NOMO-1 treated with DMSO at 0.1 percent for 48 hours (cell line): Measurements from ENCODE around the gene RXRB.
"Not testable (repeated sequence)": the region's sequence is repeated elsewhere in the genome, so short reads cannot be mapped to it uniquely, and the experiment has no call there.

ENCODE experiments used
- DNase-seq: peaks from one replicate; lab custom pipeline; 2025; ENCODE audit not compliant: unreplicated experiment; lab: John Stamatoyannopoulos, UW

RXRB gene

DNA sequence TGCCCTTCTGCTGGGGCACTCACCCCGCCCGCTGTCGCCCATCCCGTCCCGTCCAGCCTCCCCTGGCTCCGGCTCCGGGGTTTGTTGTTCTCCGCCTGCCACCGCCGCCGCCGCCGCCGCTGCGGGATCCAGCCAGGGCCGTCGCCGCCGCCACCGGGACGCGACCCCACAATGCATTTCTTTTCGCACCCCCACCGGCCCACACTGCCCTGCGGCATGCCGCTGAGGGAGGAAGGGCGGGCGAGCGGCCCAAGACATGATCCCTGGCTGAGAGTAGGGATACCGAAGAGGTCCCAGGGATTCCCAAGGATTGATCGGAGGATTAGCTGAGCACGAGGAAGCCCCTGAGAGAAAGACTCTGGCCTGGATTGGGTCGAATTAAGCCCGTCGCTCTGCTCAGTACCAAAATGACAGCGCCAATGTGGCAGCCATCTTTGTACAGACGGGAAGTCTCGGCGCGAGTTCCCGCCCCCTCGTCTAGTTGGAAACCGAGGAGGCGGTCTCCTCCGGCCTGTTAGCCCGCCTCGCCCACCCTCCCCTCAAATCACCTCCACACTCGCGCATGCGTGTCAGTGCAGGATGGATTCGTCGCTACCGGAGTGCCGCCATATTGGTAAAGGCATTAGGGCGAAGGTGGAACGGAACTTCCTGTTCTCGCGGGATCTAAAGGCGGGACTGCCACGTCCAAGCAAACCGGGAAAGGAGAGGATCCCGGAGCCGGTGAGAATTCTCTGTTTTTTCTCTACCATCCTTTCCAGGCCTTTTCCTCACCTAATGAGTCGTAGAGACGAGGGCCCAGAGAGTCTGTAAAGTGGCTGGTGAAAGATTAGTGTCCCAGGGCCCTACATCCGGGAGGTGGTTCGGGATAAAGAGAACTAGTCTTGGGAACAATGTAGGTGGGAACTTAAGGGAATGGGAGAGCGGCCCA, at the start of gene RXRB, which contains the start of gene SLC39A7:
Gene RXRB, minus strand, starts transcription at position 447 of the 928 bp plus-strand sequence. Its CDS starts 189 bp downstream, at position 258.
Gene SLC39A7, plus strand, starts transcription at position 649 of the 928 bp plus-strand sequence. CDS start 379 bp downstream, outside the sequence.
- DNase-seq = peak; percentile 93

DNA sequence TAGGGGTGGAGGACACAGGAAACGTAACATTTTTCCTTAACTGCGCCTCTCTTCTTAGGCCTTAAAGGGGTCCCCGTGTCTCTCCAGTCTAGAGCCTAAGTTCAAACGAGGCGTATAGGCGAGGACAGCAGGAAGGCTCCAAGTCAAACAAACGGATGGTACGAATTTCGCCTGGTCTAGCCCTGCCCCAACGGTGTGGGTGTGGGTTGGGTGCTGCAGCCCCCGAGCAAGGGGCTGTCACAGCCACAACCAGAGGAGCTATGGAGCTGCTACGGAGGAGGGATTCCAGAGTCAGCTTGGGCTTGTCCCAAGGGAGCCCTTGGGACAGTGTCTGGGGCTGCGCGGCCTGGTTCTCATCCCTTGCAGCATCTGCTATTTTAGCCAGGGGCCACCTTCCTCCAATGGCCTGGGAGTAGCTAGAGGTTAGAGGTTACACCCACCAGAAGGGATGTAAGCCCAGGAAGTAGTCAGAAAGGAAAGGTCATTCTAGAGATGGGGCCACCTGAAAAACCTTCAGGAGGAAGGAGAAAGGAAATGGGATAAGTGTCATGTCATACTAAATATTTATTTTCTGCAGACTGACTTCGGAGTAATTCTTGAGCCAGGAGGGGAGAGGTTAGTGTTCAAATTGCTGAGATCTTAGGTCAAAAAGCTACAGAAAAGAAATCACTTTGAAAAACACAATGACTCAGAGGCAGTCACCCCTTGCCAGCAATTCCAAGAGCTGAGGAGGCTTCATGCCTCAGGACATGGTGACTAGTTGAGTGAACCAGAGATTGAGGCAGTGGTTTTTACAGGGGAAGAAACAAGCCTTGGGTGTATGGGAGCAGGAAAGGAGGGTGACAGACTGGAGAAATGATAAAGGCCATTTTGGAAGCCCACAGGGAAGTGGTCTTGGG, 49.5 kb upstream of the RXRB start:
- no peak for DNase-seq

DNA sequence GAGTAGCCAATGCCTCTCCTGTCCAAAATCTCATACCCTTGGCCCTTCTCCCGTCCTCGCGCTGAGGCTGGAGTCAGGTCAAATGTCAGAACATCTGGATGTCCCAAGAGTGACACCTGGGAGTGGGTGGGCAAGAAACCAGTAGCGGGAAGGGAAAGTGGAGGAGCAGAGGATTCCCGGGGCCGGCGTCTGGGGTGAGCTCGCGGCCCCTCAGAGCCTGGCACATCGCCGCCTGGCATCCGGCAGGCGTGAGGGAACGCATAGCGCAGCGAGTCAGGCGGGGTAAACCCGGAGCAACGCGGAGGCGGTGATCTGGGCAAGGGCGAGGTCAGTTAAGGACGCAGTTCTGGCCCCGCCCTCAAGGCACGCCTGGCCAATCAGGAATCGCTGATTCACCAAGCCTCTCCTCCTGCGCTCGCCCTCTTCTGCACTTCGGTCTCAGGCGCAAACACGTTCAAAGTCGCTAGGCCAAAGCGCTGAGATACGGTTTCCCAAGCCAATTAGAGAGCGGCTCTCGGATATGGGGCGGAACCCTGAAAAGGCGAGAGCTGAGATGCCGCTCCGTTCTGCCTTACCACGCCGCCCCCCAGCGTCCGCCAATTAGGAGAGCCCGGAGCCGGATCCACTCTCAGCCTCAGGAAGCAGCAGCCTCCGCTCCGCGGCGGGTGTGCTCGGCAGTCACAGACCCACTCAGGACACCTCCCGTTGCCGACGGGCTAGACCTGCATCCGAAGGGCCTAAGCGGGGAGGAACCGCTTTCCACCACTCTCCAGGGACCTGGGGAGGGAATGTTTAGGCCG, 48.7 kb upstream of the RXRB start:
- peak; percentile 100 for DNase-seq

DNA sequence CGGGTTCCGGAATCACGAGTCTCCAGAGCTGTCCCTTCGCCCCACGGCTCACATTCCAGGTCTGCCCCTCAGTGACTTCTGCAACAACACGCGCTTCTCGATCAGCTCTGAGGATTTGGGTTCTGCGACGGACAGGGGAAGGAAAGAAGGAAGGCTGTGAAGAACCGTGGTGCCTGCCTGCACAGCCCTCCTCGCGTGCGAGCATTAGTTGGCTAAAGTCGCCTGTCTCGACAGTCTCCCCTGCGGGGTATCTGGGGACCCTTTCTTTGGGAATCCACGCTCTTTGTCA, 48.1 kb upstream of the RXRB start:
- DNase-seq = no peak

DNA sequence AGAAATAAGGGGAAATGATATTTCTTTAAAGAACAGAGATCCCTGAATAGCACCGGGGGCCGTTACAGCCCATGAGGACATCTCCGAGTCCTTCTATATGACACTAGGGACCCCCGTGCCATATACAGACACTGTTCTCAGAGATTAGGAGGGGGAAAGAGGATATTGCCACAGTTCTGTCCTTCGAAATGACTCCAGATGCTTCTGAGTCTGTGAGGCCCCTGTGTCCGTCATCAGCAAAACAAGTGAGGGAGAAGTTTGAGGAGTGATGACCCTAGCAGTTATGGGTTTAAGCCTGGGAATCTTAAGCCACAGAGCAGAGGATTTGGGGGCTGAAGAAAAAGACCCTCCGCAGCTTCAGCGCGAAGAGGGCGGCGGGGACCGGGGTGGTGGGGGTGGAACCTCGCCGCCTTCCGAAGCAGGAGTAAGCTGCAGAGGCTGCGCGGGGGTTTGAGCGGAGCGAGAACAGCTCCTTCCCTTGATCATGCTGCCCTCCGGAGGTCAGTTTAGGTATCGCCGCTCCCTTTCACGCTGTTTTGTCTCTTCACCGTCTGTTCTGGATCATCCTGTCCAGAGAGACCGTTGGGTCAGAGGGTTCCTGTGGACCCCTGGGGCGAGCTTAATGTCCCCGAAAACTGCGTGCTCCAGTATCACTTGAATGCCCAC, 47.6 kb upstream of the RXRB start:
- peak; percentile 65 for DNase-seq

DNA sequence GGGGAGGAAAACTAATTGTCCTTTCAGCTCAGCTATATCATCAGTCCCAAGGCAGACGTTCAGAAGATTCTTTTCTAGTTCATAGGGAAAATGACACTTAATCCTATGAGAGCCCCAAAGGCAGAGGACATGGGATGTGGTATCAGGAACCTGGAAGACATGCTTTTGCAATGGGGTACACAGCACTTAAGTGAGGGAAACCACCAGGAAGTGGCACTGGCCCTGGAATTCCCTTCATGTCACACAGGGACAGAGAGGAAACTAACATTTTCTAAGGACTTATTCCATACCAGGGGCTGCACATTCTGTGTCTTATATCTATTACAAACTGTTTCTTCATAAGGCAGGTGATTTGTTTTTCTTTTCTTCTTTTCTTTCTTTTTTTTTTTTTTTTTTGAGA, 43.0 kb upstream of the RXRB start:
- no peak for DNase-seq

DNA sequence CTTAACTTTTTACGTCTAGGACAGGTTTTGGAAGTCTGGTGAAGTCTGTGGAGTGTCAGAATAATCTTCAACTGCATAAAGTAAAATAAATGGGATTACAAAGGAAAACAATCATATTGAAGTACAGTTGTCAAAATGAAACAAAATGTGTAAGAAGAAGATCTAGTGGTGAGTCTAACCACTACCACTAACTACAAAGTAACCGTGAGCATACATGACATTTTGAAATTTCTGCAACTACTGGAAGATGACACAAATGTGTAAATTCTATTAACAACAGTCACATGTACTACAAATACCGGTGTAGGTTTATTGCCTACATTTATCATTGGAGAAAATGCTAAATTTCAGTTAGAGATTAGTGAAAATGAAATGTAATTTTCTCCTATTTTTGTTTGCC, 41.5 kb upstream of the RXRB start:
- peak; percentile 8 for DNase-seq

DNA sequence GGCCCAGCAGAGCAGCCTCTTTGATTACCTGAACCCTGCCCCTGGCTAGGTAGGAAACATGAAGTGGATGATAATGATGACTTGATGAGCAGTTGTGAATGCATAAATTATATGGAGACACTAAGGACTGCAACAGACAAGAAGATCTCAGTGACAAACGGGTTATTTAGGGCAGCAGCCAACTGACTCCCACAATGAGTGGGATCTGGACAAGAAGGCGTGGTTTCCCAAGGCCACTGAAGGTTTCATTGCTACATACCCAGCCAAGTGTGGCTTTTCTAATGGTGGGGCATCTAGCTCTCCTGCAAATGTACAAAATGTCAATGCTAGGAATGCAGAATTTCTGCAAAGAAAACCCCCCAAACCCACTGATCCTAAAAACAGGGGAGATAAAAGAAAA, 37.3 kb upstream of the RXRB start:
- DNase-seq = no peak

DNA sequence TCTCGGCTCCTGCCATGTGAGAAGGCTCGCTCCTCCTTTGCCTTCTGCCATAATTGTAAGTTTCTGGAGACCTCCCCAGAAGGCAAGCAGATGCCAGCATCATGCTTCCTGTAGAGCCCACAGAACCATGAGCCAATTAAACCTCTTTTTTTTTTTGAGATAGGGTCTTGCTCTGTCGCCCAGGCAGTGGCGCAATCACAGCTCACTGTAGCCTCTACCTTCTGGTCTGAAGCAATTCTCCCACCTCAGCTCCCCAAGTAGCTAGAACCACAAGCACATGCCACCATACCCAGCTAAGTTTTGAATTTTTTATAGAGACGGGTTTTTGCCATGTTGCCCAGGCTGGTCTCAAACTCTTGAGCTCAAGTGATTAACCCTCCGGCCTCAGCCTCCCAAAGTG, 36.4 kb upstream of the RXRB start:
- DNase-seq = no peak

DNA sequence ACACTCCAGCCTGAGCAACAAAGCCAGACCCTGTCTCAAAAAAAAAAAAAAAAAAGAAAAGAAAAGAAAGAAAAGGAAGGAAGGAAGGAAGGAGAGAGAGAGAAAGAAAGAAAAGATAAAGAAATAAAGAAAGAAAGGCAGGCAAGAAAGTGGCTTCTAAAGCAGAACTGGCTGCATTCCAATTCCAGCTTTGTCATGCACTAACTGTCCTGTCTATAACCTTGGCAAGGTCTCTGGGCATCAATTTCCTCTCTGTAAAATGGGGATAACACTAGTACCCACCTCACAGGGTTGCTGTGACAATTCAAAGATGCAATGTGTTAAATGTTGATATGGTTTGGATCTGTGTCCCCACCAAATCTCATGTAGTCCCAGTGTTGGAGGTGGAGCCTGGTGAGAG, 35.9 kb upstream of the RXRB start:
- DNase-seq = no peak

DNA sequence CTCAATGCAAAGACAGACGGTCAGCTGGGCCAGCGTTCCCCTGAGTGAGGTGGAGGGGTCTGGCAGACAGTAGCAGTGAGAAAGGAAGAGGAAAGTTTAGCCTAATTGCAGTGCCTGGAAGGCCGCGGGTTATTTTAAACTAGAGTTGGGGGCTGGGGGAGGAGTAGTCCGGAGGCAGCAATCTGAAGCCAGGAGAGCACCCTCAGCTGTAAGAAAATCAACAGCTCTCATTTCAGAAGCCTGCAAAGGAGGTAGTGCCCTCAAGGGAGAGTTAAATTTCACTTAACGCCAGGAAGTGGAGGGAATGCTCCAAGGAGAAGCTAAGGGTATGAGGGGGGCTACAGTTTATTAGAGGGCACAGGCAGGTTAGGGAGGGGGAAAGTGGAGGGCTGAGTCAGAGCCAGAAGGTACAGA, 34.8 kb upstream of the RXRB start:
- DNase-seq = no peak

DNA sequence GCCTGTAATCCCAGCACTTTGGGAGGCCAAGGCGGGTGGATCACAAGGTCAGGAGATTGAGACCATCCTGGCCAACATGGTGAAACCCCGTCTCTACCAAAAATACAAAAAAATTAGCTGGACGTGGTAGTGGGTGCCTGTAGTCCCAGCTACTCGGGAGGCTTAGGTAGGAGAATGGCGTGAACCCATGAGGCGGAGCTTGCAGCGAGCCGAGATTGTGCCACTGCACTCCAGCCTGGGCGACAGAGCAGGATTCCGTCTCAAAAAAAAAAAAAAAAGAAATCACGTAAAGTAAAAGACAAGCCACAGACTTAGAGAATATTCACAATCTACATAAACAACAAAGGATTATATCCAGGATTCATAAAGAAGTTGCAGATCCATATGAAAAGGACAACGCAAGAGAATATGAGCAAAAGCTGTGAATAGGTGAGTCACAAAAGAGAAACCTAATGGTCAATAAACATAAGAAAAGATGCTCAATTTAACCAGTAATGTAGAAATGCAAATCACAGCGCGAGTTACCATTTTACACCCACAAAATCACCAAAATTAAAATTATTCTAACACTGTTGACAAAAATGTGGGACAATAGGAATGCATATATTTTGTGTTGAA, 26.1 kb upstream of the RXRB start:
- not testable (repeated sequence) for DNase-seq

DNA sequence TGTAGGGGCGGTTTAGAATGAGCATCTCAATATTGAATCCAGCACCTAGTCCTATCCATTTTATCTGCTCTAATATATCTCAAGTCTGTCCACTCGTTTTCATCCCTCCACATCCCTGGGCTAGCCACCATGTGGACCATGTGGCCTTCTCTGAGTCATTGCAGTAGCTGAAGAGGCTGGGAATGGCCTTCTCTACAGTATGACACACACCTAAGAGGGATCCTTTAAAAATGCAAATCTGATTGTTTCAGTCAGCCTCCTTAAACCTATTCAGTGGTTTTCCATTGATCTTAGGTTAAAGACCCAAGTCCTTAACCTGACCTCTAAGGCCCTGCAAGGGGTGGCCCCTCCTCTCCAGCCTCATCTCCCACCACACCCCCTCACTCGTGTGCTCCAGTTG, 17.2 kb upstream of the RXRB start:
- DNase-seq = no peak

DNA sequence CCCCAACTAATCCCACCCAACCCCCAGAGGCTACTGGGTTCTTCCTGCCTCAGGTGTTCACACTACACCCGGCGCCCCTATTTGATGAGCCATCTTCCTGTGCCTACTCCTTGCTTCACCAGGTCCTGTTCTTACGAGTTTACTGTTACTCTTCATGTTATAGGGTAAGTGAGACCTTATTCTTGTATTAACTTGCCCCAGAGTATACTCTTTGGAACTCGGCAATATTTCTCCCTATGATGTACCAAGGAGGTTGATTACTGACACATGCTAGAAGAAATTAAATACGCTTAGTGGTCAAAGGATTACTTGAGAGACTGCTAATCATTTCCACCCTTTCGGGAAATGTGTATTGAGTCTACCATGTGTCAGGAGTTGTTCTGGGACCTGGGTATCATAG, 16.8 kb upstream of the RXRB start:
- DNase-seq = no peak

DNA sequence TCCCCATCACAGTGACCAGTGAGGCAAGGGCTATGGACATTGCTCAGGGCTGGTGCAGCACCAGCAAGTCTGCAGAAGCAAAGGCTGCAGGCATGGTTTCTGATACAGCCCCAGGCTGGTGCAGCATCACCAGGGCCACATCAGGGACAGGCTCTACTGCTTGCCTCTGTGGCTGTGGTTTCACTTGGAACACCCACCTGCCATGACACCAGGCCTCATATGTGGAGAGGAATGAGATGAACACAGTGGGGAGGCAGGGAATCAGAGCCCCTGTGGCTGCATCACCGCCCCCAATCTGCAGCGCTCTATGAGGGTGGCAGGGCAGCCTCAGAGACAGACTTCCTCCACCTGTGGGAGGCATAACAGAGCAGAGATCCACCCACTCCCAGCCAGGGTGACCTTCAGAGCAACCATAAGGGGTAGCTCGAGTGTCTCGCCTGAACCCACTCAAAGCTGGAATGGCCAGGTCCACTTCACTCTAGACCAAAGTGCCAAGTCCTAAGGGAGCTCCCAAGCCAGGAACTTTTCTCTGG, 15.7 kb upstream of the RXRB start:
- no peak for DNase-seq

DNA sequence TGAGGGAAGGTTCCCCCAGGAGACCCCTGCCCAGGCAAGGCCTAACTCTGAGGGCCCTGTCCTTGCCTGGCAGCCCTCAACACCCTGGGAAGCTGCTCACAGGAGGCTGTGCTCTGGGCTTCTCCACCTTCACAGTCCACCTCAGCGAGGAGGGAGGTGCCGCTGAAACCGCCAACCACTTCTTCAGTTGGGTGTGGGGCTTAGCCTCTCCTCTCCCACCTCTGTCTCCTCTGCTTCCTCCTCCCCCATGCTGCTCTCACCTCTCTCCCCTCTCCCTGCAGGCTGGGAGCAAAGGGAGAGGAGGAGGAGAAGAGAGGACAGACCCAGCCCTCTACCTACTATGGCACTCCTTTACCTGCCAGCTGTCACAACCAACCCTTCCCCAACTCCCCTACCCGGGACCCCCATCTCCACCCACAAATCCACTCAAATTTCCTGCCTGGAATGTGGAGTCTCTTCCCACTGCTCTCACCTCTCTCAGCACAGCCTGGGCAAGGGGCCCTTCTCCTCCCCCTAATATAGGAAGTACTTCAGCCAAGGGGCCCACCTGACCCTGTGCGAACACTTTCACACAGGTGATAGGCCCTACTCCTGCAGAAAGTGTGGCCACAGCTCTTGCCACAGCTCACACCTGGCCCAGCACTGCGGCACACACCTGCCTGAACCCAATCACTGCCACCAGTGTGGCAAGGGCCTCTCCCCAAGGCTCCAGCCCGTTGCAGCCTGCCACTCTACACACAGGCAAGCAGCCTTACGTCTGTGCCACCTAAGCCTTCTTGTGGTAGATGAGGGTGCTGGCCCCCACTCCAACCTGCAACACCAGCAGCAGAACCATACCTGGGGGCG, 15.0 kb upstream of the RXRB start:
- DNase-seq = no peak

DNA sequence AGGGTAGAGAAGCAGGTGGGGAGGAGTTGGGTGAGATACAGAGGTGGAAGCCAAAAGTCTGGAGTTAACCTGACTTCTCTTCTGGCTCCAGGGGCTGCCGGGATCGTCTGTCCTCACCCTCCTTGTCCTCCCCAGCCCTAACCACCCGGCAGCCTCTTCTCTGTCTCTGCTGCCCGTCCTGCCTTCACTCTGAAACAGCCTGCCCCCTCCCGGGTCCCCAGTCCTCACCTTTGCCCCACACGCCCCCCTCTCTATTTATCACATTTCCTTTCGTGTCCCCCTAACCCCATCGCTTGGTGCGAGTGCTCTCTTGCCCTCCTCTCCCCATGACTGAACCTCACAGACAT, 13.5 kb upstream of the RXRB start:
- DNase-seq = no peak

DNA sequence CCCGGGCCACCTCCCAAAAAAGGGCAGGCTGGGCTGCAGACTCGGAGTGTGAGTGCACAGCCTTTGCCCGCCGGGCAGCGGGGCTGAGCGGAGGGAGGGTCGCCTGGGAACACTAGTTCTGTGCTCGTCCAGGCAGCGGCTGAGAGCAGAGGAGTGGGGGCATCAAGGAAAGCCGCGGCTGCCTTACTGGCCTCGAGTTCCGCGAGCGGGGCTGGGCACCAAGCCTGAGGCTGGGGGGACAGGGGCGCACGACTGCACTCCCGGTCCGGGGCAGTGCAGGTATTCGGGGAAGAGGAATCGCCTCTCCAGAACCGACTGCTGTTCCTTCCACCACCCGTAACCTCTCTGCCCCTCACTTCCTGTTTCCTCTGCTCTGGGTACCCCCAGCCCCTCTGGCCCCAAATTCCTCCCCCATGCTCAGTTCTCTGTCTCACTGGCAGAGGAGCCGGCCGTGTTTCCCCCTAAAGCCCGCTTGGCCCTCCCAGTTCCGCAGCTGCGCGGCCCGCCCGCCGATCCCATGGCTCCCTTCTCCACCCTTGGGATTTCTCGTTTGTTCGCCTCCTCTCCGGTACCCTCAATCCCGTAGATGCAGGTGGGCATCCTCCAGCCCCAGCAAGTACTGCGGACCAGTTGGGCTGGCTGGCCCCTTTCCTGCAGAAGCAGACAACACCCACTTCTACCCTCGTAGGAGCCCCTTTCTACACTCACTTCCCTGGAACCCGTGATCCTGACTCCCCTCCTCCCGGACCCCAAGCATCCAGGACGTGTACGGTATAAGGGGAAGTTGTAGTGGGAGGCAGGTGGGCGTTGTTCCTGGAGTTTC, 12.9 kb upstream of the RXRB start:
- DNase-seq = peak; percentile 28
